NCI-H1092 (cell line): ENCODE measurements around the gene ZNF540.
"Not testable (repeated sequence)": the region's sequence is repeated elsewhere in the genome, so short reads cannot be mapped to it uniquely, and the experiment has no call there.

Source experiments
- DNase-seq: peaks from one replicate; lab custom pipeline; 2025; lab: John Stamatoyannopoulos, UW

The ZNF540 gene

GRCh38 chr19:37594304-37594981 lies at the start of gene ZNF540, which contains the start of gene ZNF571:
ZNF540 (plus strand) TSS chr19:37594876; CDS start chr19:37598448, 3,572 bp downstream.
ZNF571 (minus strand) TSS chr19:37594792; CDS start chr19:37586676, 8,116 bp downstream.
- peak; percentile 86 for DNase-seq

GRCh38 chr19:37551129-37551993 lies 43.3 kb upstream of the ZNF540 start:
- DNase-seq = no peak

GRCh38 chr19:37563518-37563917 lies 31.2 kb upstream of the ZNF540 start:
- DNase-seq = no peak

- DNase-seq = no peak
These were observed 29.9 kb upstream of the ZNF540 start for GRCh38 chr19:37564624-37565369.

- no peak for DNase-seq
These were observed 29.4 kb upstream of the ZNF540 start for GRCh38 chr19:37565370-37565669.

- DNase-seq = no peak
These were observed 22.5 kb upstream of the ZNF540 start for GRCh38 chr19:37572203-37572602.

GRCh38 chr19:37583340-37583739 lies 11.3 kb upstream of the ZNF540 start:
- DNase-seq = no peak

GRCh38 chr19:37593996-37594303 lies 726 bp upstream of the ZNF540 start:
- DNase-seq = no peak

GRCh38 chr19:37594982-37595382 lies 306 bp downstream of the ZNF540 start:
- DNase-seq = peak; percentile 5

- no peak for DNase-seq
These were observed 40.7 kb downstream of the ZNF540 start for GRCh38 chr19:37635076-37636056.

- DNase-seq = no peak
These were observed 59.4 kb downstream of the ZNF540 start for GRCh38 chr19:37654118-37654517.

GRCh38 chr19:37654629-37655300 lies 60.1 kb downstream of the ZNF540 start:
- DNase-seq = peak; percentile 35

- DNase-seq = peak; percentile 74
These were observed 60.6 kb downstream of the ZNF540 start, which contains the start of gene ZFP30 for GRCh38 chr19:37655301-37655688. ZFP30 (minus strand) TSS chr19:37655465; CDS start chr19:37647822, 7,643 bp downstream.

GRCh38 chr19:37655689-37656371 lies 61.2 kb downstream of the ZNF540 start:
- peak; percentile 78 for DNase-seq

- DNase-seq = not testable (repeated sequence)
These were observed 62.5 kb downstream of the ZNF540 start for GRCh38 chr19:37657157-37657556.
